Fibroblast of lung (primary cell): ENCODE data around the gene DDX54.

ENCODE experiments used
- EZH2 ChIP-seq: IDR thresholded peaks from 2 replicates; pipeline ENCODE4 v1.5.1; 2012; ENCODE audit warnings: low read length, control low read depth, mild to moderate bottlenecking; ENCODE audit errors: missing control alignments
- TF ChIP-seq, protein P1 (sequence below), 2 donors: IDR thresholded peaks in 1 of 2; conservative IDR thresholded peaks in 1 of 2; 1 replicate in 1 of 2; 2 replicates in 1 of 2; pipeline ENCODE4 v1.5.1; 2011 to 2012; ENCODE audit warnings: low read length in 2 of 2, control low read depth in 1 of 2, inconsistent platforms in 1 of 2, low read depth in 1 of 2, mild to moderate bottlenecking in 1 of 2

DNA sequence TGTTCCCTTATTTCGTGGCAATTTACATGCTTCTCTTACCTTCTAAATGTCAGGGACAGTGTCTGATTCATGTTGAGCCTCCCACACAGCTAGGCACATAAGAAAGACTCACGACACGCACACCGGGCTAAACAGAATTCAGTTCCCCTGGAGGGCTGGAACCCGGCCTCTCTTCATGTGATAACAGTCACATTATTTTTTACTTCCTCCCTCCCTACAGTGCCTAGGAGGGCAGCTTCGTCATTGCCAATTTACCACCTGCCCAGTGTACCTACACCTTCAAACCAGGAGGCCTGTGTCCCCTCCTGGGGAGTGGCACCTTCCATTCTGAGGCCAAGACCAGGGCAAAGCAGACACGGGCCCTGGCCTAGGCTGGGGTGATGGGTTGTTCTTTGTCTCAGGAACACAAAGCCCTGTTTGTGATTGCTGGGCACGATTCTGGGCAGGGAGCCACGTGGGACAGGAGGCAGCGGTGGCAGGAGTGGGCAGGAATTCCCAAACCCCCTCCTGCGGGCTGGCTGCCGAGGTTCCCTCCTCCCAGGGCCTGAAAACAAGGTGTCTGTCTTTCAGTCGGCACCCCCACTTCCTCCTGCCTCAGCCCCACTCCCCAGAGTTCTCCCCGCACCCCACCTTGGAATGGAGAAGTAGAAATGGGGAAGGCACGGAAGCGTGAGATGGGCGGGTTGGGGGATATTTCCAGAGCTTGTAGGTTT, 42.9 kb downstream of the DDX54 start:
- no peak for TF ChIP-seq EZH2
- TF ChIP-seq, protein P1, sequence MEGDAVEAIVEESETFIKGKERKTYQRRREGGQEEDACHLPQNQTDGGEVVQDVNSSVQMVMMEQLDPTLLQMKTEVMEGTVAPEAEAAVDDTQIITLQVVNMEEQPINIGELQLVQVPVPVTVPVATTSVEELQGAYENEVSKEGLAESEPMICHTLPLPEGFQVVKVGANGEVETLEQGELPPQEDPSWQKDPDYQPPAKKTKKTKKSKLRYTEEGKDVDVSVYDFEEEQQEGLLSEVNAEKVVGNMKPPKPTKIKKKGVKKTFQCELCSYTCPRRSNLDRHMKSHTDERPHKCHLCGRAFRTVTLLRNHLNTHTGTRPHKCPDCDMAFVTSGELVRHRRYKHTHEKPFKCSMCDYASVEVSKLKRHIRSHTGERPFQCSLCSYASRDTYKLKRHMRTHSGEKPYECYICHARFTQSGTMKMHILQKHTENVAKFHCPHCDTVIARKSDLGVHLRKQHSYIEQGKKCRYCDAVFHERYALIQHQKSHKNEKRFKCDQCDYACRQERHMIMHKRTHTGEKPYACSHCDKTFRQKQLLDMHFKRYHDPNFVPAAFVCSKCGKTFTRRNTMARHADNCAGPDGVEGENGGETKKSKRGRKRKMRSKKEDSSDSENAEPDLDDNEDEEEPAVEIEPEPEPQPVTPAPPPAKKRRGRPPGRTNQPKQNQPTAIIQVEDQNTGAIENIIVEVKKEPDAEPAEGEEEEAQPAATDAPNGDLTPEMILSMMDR (conservative IDR thresholded peaks at IDR 0.05 in 1 of 2, IDR thresholded peaks at IDR 0.05 in 1 of 2; ENCODE audit: low read depth in 1 of 2, low read length in 2 of 2) = no peak
